ENCODE measurements around the gene KIF13A. TPM values are rescaled to one million over a fixed set of nuclear protein-coding genes. Genes with fewer than 3 reads are reported as not detected.
"Not testable (repeated sequence)": the region's sequence is repeated elsewhere in the genome, so short reads cannot be mapped to it uniquely, and the experiment has no call there.

The KIF13A gene
- total and polyA plus RNA-seq, 10 of the 15 experiments (the other 5 are each of a cell fraction or from before 2014, with no cell fraction given) = 0.02 to 0.26 (median 0.13) TPM; not detected in 2

- H3K79me2 ChIP-seq (ENCODE audit: control insufficient read depth, insufficient read depth, low read length) = no peaks in the 10 kb centered on the region
- H3K27ac ChIP-seq (ENCODE audit: control insufficient read depth, insufficient read depth) = no peak overlapping the region
- no TSS peak for BruUV-seq (replicated peaks)
- ChIA-PET CTCF (no interaction called here), RAD21 (ENCODE audit: unreplicated experiment) (no interaction called here), POLR2A (no interaction called here), SMC1A (ENCODE audit: uncharacterized antibody, unreplicated experiment) (interaction anchor here (0.8 to 1.3 kb wide), 2 partner anchors 15 to 56 kb away, joined by 3 read pairs; no protein-coding TSS in a partner anchor)
- H3K4me2 ChIP-seq (ENCODE audit: control insufficient read depth, insufficient read depth) = no peak overlapping the region
- intact Hi-C loops (cut with micrococcal nuclease; ENCODE audit: unreplicated experiment) = no loop called here
- H3K36me3 ChIP-seq (ENCODE audit: control insufficient read depth in 2 of 2, insufficient read depth in 2 of 2, low read length in 1 of 2) = no peaks in the 10 kb centered on the region
- no peak for DNase-seq (ENCODE audit: low read depth, low spot score)
- ATAC-seq = no peak
- H3K9me3 ChIP-seq (replicated peaks; ENCODE audit: control insufficient read depth, insufficient read depth, low read length) = peaks cover 4% of the 10 kb centered on the region
- no peak overlapping the region for H2AFZ ChIP-seq (ENCODE audit: control insufficient read depth, low read depth, low read length)
- in situ Hi-C loops (cut with MboI) = no loop called here
- no peaks in the 10 kb centered on the region for H4K20me1 ChIP-seq (ENCODE audit: control insufficient read depth, insufficient read depth)
- H3K4me3 ChIP-seq = no peak overlapping the region
- 29% methylated on average over 1 of the region's 1 CpG for WGBS (ENCODE audit: insufficient coverage, insufficient replicate concordance, low lambda C conversion rate, missing lambda C conversion rate)
- H3K27me3 ChIP-seq (replicated peaks in 1 of 2; ENCODE audit: control insufficient read depth in 2 of 2, insufficient read depth in 2 of 2, low read length in 1 of 2) = no peaks in the 10 kb centered on the region
- peaks cover 4% of the 10 kb centered on the region for H3K4me1 ChIP-seq (ENCODE audit: control insufficient read depth, insufficient read depth, low read length)
- TF ChIP-seq NRF1 (conservative IDR thresholded peaks at IDR 0.05; ENCODE audit: low read depth, low read length) (no peak), EGR1 (IDR thresholded peaks at IDR 0.05; ENCODE audit: borderline replicate concordance in 1 of 2, low read depth in 2 of 2, low read length in 2 of 2) (no peak), STAT3 (IDR thresholded peaks at IDR 0.05; ENCODE audit: low read depth, low read length) (no peak), PRDM15 (CRISPR knock-in tag; IDR thresholded peaks at IDR 0.05) (no peak)
- FAIRE-seq = no peak
- no peak overlapping the region for H3K9ac ChIP-seq (ENCODE audit: control insufficient read depth, insufficient read depth, low read length)
Observed at GRCh38 chr6:17890309-17890708, 97.1 kb downstream of the KIF13A start.

GRCh38 chr6:17889777-17890176 lies 97.7 kb downstream of the KIF13A start:
- H4K20me1 ChIP-seq (ENCODE audit: control insufficient read depth, insufficient read depth); ATAC-seq; H3K79me2 ChIP-seq (ENCODE audit: control insufficient read depth, insufficient read depth, low read length); H3K36me3 ChIP-seq (ENCODE audit: control insufficient read depth in 2 of 2, insufficient read depth in 2 of 2, low read length in 1 of 2); H2AFZ ChIP-seq (ENCODE audit: control insufficient read depth, low read depth, low read length); FAIRE-seq; POLR2A ChIA-PET; RAD21 ChIA-PET (ENCODE audit: unreplicated experiment); H3K4me3 ChIP-seq; DNase-seq (ENCODE audit: low read depth, low spot score); intact Hi-C loops (cut with micrococcal nuclease; ENCODE audit: unreplicated experiment); H3K4me2 ChIP-seq (ENCODE audit: control insufficient read depth, insufficient read depth); in situ Hi-C loops (cut with MboI); H3K9me3 ChIP-seq (replicated peaks; ENCODE audit: control insufficient read depth, insufficient read depth, low read length); H3K27ac ChIP-seq (ENCODE audit: control insufficient read depth, insufficient read depth); H3K4me1 ChIP-seq (ENCODE audit: control insufficient read depth, insufficient read depth, low read length); H3K9ac ChIP-seq (ENCODE audit: control insufficient read depth, insufficient read depth, low read length); CTCF ChIA-PET; BruUV-seq (replicated peaks); H3K27me3 ChIP-seq (replicated peaks in 1 of 2; ENCODE audit: control insufficient read depth in 2 of 2, insufficient read depth in 2 of 2, low read length in 1 of 2): not testable (repeated sequence)
- SMC1A ChIA-PET (ENCODE audit: uncharacterized antibody, unreplicated experiment) = interaction anchor here (0.8 to 1.3 kb wide), 2 partner anchors 15 to 56 kb away, joined by 3 read pairs; no protein-coding TSS in a partner anchor
- 78% methylated on average over 9 of the region's 9 CpGs for WGBS (ENCODE audit: insufficient coverage, insufficient replicate concordance, low lambda C conversion rate, missing lambda C conversion rate)

Data from GM12878 (cell line).